Astrocyte (in vitro differentiated cells and primary cell): ENCODE data around the gene OVCH1.

Experiments
- CTCF ChIP-seq: IDR thresholded peaks from 2 replicates; pipeline ENCODE4 v1.5.1; 2011; ENCODE audit warnings: low read depth, mild to moderate bottlenecking, inconsistent platforms, low read length, moderate library complexity; ENCODE audit not compliant: insufficient read depth
- EZH2 ChIP-seq: IDR thresholded peaks from 2 replicates; pipeline ENCODE4 v1.6.1; 2012; ENCODE audit warnings: mild to moderate bottlenecking, low read length, inconsistent platforms; ENCODE audit not compliant: insufficient read depth

GRCh38 chr12:29439506-29439905 is 58.0 kb downstream of the OVCH1 start:
- no peak for TF ChIP-seq CTCF
- TF ChIP-seq EZH2 = no peak
